ENCODE results near the gene ASXL1.

GRCh38 chr20:32464401-32465091 lies 106.4 kb downstream of the ASXL1 start:
- TF ChIP-seq USF2 (CRISPR knock-in tag; IDR thresholded peaks at IDR 0.05) (no peak), SP1 (CRISPR knock-in tag; conservative IDR thresholded peaks at IDR 0.05) (no peak), CTCF (IDR thresholded peaks at IDR 0.05) (no peak)
